WERI-Rb-1 (cell line): ENCODE results near the gene ZNF334.

ENCODE experiments used
- DNase-seq: peaks from one replicate; pipeline ENCODE4 v3.0.0-alpha.2; 2020
- H3K27ac ChIP-seq: fragments of 250-450 bp; sonication (Bioruptor Pico); 2 replicates; pipeline ENCODE4 v1.5.1; 2020; ENCODE audit warnings: mild to moderate bottlenecking, moderate library complexity
- H3K27me3 ChIP-seq: fragments of 250-450 bp; sonication (Bioruptor Pico); 2 replicates; pipeline ENCODE4 v1.5.1; 2021; ENCODE audit warnings: mild to moderate bottlenecking, low read depth, moderate library complexity; ENCODE audit not compliant: insufficient read depth, severe bottlenecking
- H3K36me3 ChIP-seq: fragments of 250-450 bp; sonication (Bioruptor Pico); 2 replicates; pipeline ENCODE4 v1.5.1; 2020; ENCODE audit warnings: mild to moderate bottlenecking, moderate library complexity
- H3K4me3 ChIP-seq: 2 replicates; pipeline ENCODE4 v1.5.1; 2011; ENCODE audit warnings: low read depth, mild to moderate bottlenecking, control low read depth, low read length
- H3K9me3 ChIP-seq: fragments of 250-450 bp; sonication (Bioruptor Pico); 2 replicates; pipeline ENCODE4 v1.5.1; 2021; ENCODE audit warnings: mild to moderate bottlenecking, moderate library complexity; ENCODE audit not compliant: severe bottlenecking
- TF ChIP-seq, protein P1 (sequence below): IDR thresholded peaks from 2 replicates; pipeline ENCODE4 v1.5.1; 2011; ENCODE audit warnings: low read depth, mild to moderate bottlenecking, control low read depth, inconsistent platforms, low read length

ZNF334 gene

DNA sequence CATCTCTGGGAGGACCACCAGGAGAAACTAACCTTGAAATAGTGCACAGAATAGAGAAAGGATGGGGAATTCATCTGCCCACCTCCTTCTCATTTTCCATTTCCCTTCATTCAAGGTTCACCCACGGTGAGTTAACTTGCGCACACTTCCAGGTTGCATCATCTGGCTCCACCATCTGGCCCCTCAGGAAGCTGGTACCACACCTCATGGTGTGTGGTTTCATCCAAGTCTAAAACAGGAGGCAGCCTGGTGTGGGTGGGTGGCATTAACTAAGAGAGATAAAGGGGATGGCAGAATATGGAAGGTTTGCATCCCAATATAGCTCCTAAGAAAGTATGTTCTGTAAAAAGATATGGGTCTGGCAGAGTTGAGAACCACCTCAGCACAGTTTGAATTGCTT is 3.8 kb downstream of the ZNF334 start:
- no peaks in the 10 kb centered on the region for H3K27me3 ChIP-seq
- 0 out of 2 replicates have a peak, but pooled peaks cover 3% of the 10 kb centered on the region for H3K36me3 ChIP-seq
- H3K4me3 ChIP-seq: no peak overlapping the region
- H3K27ac ChIP-seq: no peak overlapping the region
- no peaks in the 10 kb centered on the region for H3K9me3 ChIP-seq
- TF ChIP-seq, protein P1, sequence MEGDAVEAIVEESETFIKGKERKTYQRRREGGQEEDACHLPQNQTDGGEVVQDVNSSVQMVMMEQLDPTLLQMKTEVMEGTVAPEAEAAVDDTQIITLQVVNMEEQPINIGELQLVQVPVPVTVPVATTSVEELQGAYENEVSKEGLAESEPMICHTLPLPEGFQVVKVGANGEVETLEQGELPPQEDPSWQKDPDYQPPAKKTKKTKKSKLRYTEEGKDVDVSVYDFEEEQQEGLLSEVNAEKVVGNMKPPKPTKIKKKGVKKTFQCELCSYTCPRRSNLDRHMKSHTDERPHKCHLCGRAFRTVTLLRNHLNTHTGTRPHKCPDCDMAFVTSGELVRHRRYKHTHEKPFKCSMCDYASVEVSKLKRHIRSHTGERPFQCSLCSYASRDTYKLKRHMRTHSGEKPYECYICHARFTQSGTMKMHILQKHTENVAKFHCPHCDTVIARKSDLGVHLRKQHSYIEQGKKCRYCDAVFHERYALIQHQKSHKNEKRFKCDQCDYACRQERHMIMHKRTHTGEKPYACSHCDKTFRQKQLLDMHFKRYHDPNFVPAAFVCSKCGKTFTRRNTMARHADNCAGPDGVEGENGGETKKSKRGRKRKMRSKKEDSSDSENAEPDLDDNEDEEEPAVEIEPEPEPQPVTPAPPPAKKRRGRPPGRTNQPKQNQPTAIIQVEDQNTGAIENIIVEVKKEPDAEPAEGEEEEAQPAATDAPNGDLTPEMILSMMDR: no peak
- peak; percentile 17 for DNase-seq

- peaks cover 16% of the 10 kb centered on the region for H3K36me3 ChIP-seq
- TF ChIP-seq, protein P1: no peak
Observed at GRCh38 chr20:46507760-46508407, 5.5 kb downstream of the ZNF334 start.

GRCh38 chr20:46505506-46505905 is 7.9 kb downstream of the ZNF334 start:
- no peaks in the 10 kb centered on the region for H3K27me3 ChIP-seq
- peaks cover 25% of the 10 kb centered on the region for H3K36me3 ChIP-seq
- H3K4me3 ChIP-seq: no peak overlapping the region
- no peak overlapping the region for H3K27ac ChIP-seq
- H3K9me3 ChIP-seq: peaks cover 21% of the 10 kb centered on the region
- TF ChIP-seq, protein P1: no peak
- DNase-seq: no peak

More at GRCh38 chr20:46507760-46508407, 5.5 kb downstream of the ZNF334 start:
- no peak overlapping the region for H3K27ac ChIP-seq
- H3K27me3 ChIP-seq: no peaks in the 10 kb centered on the region
- peaks cover 2% of the 10 kb centered on the region for H3K9me3 ChIP-seq
- H3K4me3 ChIP-seq: no peak overlapping the region
- no peak for DNase-seq

- DNase-seq: no peak
- TF ChIP-seq, protein P1: no peak
- Histone ChIP-seq H3K36me3 (peaks cover 31% of the 10 kb centered on the region), H3K9me3 (peaks cover 30% of the 10 kb centered on the region), H3K27ac (no peak overlapping the region), H3K27me3 (no peaks in the 10 kb centered on the region), H3K4me3 (no peak overlapping the region)
Observed at GRCh38 chr20:46501961-46502360, 11.4 kb downstream of the ZNF334 start.

GRCh38 chr20:46501337-46501942 is 11.9 kb downstream of the ZNF334 start:
- no peaks in the 10 kb centered on the region for H3K27me3 ChIP-seq
- DNase-seq: no peak
- TF ChIP-seq, protein P1: no peak
- H3K27ac ChIP-seq: no peak overlapping the region
- peaks cover 30% of the 10 kb centered on the region for H3K9me3 ChIP-seq
- H3K36me3 ChIP-seq: peaks cover 31% of the 10 kb centered on the region
- no peak overlapping the region for H3K4me3 ChIP-seq
